Lung (tissue), 12 donors: Measurements from ENCODE around the gene KRT75. TPM values are rescaled to one million over a fixed set of nuclear protein-coding genes. Genes with fewer than 3 reads are reported as not detected.
"Not testable (repeated sequence)": the region's sequence is repeated elsewhere in the genome, so short reads cannot be mapped to it uniquely, and the experiment has no call there.

Experiments used
- ATAC-seq: fragments of 200-7000 bp; cut with Tn5 transposase; one replicate; pipeline ENCODE4 v1.9.1; 2020; ENCODE audit warnings: moderate number of reproducible peaks; ENCODE audit not compliant: insufficient read depth, low FRiP score
- DNase-seq, 3 donors: peaks; one replicate each; pipeline ENCODE4 v3.0.0-alpha.2; 2013 to 2017
- H3K27ac ChIP-seq, 2 donors: one replicate each; pipeline ENCODE4 v1.5.1; 2013; ENCODE audit warnings: mild to moderate bottlenecking in 2 of 2, moderate library complexity in 2 of 2, control low read depth in 1 of 2, inconsistent platforms in 1 of 2, low read depth in 1 of 2, low read length in 1 of 2
- H3K27me3 ChIP-seq, 3 donors: one replicate each; pipeline ENCODE4 v1.5.1; 2013; ENCODE audit warnings: low read length in 2 of 3; ENCODE audit not compliant: control insufficient read depth in 3 of 3, insufficient read depth in 3 of 3
- H3K36me3 ChIP-seq, 4 donors: one replicate each; pipeline ENCODE4 v1.5.1; 2013; ENCODE audit warnings: low read length in 4 of 4, mild to moderate bottlenecking in 1 of 4, moderate library complexity in 1 of 4; ENCODE audit not compliant: control insufficient read depth in 4 of 4, insufficient read depth in 4 of 4
- H3K4me1 ChIP-seq, 5 donors: one replicate each; pipeline ENCODE4 v1.5.1; 2013; ENCODE audit warnings: low read length in 5 of 5, mild to moderate bottlenecking in 2 of 5, moderate library complexity in 1 of 5; ENCODE audit not compliant: control insufficient read depth in 5 of 5, insufficient read depth in 5 of 5
- H3K4me3 ChIP-seq: one replicate; pipeline ENCODE4 v1.5.1; 2013; ENCODE audit warnings: mild to moderate bottlenecking, control low read depth, moderate library complexity
- H3K9ac ChIP-seq, 2 donors: one replicate each; pipeline ENCODE4 v1.5.1; 2013; ENCODE audit warnings: low read length in 2 of 2, control low read depth in 1 of 2; ENCODE audit not compliant: insufficient read depth in 1 of 2
- H3K9me3 ChIP-seq, 4 donors: one replicate each; pipeline ENCODE4 v1.5.1; 2013; ENCODE audit warnings: low read length in 3 of 4, mild to moderate bottlenecking in 1 of 4, moderate library complexity in 1 of 4; ENCODE audit not compliant: control insufficient read depth in 4 of 4, insufficient read depth in 3 of 4
- WGBS, 2 donors: extraction: QIAGEN DNeasy Blood & Tissue Kit; methylation state at CpG; one replicate each; pipeline ENCODE4 v1.1.7; 2013; 5-methylcytosine and 5-hydroxymethylcytosine counted together
- polyA plus RNA-seq, 2 donors: library from polyadenylated mRNA; stranded (reverse); fragments of 200-250 nt; gene quantifications; one replicate each; pipeline ENCODE4 v1.2.1, GENCODE V29; 2013
- total RNA-seq, 2 donors: library from RNA; depleted of rRNA in 1 of 2; stranded (reverse); fragments of >200 nt in 1 of 2; gene quantifications; one replicate each; pipeline ENCODE4 v1.2.1, GENCODE V29; 2014 to 2021
- TF ChIP-seq, protein P1 (sequence below): IDR thresholded peaks from 2 replicates; pipeline ENCODE4 v1.5.1; 2012; ENCODE audit warnings: mild to moderate bottlenecking; ENCODE audit errors: control extremely low read depth, extremely low read depth
- donor health status: control.
- donor health status: control.
- donor health status: Bipolar disorder and iron deficiency.
- donor health status: healthy.
- donor health status: DM: yes; HTN: yes; CAD: no.

The KRT75 gene
- total and polyA plus RNA-seq, 4 donors, result 0.01 TPM; not detected in 3

- no peak for ATAC-seq
- Histone ChIP-seq H3K4me1 (peaks cover 0 to 7% (median 0%) of the 10 kb centered on the region in 5 donors), H3K4me3 (no peak overlapping the region), H3K27me3 (no peaks in the 10 kb centered on the region), H3K27ac (no peak overlapping the region), H3K36me3 (no peaks in the 10 kb centered on the region), H3K9ac (no peak overlapping the region), H3K9me3 (no peaks in the 10 kb centered on the region)
- TF ChIP-seq, protein P1, sequence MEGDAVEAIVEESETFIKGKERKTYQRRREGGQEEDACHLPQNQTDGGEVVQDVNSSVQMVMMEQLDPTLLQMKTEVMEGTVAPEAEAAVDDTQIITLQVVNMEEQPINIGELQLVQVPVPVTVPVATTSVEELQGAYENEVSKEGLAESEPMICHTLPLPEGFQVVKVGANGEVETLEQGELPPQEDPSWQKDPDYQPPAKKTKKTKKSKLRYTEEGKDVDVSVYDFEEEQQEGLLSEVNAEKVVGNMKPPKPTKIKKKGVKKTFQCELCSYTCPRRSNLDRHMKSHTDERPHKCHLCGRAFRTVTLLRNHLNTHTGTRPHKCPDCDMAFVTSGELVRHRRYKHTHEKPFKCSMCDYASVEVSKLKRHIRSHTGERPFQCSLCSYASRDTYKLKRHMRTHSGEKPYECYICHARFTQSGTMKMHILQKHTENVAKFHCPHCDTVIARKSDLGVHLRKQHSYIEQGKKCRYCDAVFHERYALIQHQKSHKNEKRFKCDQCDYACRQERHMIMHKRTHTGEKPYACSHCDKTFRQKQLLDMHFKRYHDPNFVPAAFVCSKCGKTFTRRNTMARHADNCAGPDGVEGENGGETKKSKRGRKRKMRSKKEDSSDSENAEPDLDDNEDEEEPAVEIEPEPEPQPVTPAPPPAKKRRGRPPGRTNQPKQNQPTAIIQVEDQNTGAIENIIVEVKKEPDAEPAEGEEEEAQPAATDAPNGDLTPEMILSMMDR, result no peak
- no peak for DNase-seq
- 45 to 70% methylated on average over 4 of the region's 4 CpGs for WGBS, 2 donors
These were observed 21.0 kb downstream of the KRT75 start for GRCh38 chr12:52413202-52413601.

DNA sequence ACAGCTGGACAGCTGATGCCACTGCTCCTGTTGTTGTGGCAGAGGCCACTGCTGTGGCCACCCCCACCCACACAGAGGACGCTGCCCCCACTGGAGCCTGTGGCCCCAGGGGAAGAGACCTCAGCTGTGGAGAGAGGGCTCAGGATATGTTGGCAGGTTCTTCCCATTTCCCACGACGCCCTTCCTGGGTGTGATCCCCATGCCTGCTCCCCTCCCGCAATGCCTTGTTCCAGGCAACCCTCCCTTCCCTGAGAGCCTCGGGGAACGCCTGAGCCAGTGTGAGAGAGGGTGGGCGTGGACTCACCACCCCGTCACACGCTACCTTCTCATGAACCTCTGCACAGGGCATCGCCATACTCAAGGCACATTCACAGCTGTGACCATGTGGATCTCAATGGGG, 22.4 kb downstream of the KRT75 start:
- Histone ChIP-seq H3K36me3 (no peaks in the 10 kb centered on the region), H3K9ac (no peak overlapping the region), H3K27me3 (no peaks in the 10 kb centered on the region), H3K4me1 (peaks cover 0 to 7% (median 0%) of the 10 kb centered on the region in 5 donors), H3K27ac (no peak overlapping the region), H3K4me3 (no peak overlapping the region), H3K9me3 (no peaks in the 10 kb centered on the region)
- WGBS, 2 donors, result 80 to 88% methylated on average over 10 of the region's 10 CpGs
- DNase-seq, result no peak
- TF ChIP-seq, protein P1, result no peak
- ATAC-seq, result no peak

DNA sequence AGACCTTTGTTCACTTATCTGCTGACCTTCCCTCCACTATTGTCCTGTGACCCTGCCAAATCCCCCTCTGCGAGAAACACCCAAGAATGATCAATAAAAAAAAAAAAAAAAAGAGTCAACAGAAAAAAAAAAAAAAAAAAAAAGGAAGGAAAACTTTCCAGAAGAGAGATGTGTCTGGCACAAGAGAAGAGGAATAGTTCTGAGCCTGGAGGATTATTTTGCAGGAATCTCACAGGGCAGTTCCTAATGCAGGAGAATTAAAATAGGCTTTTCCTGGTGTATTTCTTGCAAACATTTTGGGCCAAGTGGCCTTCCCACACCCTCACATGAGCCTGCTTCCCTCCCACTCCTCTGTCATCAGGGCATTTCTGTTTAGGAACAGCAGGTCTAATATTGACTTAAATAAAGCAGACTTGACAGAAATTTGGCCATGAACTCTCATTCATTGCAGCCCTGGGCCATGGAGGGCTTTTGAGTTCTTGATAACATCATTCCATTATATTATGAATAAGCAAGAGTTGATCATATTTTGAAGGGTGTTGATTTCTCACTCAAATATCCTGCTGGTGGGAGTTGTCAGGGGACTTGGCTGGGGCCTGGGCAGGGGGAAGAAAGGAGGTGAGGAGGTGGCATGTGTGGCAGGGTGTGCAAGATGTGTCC, 23.5 kb downstream of the KRT75 start:
- H3K9ac ChIP-seq, H3K9me3 ChIP-seq, H3K27ac ChIP-seq, ATAC-seq, H3K27me3 ChIP-seq, H3K4me3 ChIP-seq, H3K36me3 ChIP-seq, H3K4me1 ChIP-seq: not testable (repeated sequence)
- no CpG with 5 or more reads among the region's 1 CpG for WGBS, 2 donors
- peak in 1 of 3 donors; percentile 15 for DNase-seq

DNA sequence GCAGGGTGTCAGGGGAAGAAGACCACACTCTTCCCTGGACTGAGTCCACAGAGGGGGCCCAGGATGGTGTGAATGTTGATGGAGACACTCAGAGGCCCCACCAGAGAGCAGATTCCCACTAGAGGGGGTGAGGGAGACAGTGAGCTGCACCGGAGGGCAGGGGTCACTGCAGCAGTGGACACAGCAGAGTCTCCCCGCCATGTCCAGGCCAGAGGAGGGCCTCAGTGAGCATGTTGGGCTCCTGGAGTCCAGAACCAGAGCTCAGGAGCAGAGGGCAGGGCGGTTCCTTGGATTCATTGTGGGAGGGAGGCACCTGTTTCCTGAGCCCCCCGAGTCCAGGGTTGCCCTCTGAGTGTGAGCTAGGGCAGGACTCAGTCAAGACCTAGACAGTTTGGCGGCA, 26.3 kb downstream of the KRT75 start:
- no peaks in the 10 kb centered on the region for H3K36me3 ChIP-seq
- DNase-seq, result no peak
- H3K4me1 ChIP-seq, result no peaks in the 10 kb centered on the region
- no peak overlapping the region for H3K4me3 ChIP-seq
- H3K9ac ChIP-seq, result no peak overlapping the region
- WGBS, 2 donors, result 81 to 87% methylated on average over 5 of the region's 5 CpGs
- H3K27me3 ChIP-seq, result no peaks in the 10 kb centered on the region
- no peaks in the 10 kb centered on the region for H3K9me3 ChIP-seq
- no peak overlapping the region for H3K27ac ChIP-seq
- TF ChIP-seq, protein P1, result no peak
- ATAC-seq, result no peak
